GDM1 (cell line): ENCODE measurements around the gene FAM193A.
"Not testable (repeated sequence)": the region's sequence is repeated elsewhere in the genome, so short reads cannot be mapped to it uniquely, and the experiment has no call there.

Experiments used
- DNase-seq: peaks from one replicate; lab custom pipeline; 2025; lab: John Stamatoyannopoulos, UW

FAM193A gene

DNA sequence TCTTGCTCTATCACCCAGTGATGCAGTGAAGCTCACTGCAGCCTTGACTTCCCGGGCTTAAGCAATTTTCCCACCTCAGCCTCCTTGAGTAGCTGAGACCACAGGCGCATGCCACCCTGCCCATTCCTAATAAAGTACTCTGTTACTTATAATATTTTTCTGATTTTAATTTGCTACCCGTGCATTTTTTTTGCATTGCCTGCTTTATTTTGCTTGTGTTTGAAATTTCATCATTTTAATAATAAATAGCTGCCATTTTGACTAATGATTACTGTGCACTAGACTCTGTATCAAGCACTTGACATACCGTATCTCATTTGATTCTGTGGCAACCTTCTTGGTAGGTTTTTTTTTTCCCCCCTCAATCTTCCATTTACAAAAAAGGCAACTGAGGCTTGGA, 41.7 kb downstream of the FAM193A start:
- DNase-seq = no peak

DNA sequence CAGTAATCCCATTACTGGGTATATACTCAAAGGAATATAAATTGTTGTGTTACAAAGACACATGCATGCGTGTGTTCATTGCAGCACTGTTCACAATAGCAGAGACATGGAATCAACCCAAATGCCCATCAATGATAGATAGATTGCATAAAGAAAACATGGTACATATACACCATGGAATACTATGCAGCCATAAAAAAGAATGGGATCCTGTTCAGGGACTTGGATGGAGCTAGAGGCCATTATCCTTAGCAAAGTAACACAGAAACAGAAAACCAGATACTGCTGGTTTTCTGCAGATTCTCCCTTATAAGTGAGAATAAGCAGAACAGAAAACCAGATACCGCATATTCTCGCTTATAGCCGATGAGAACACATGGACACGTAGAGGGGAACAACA, 43.5 kb downstream of the FAM193A start:
- no peak for DNase-seq

DNA sequence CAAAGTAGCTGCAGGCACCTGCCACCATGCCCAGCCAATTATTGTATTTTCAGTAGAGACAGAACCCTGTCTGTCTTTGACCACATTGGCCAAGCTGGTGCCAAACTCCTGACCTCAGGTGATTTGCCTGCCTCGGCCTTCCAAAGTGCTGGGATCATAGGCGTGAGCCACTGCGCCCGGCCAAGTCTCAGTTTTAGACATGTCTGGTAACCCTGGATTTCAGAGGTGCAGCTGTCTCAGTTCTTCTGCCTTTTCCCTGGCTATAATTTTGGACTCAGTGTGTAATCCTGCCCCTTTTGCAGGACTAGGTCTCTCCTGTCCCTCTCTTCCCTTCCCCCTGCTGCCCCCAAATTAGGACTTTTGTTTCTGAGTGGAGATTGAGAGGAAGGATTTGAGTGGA, 46.6 kb downstream of the FAM193A start:
- no peak for DNase-seq

DNA sequence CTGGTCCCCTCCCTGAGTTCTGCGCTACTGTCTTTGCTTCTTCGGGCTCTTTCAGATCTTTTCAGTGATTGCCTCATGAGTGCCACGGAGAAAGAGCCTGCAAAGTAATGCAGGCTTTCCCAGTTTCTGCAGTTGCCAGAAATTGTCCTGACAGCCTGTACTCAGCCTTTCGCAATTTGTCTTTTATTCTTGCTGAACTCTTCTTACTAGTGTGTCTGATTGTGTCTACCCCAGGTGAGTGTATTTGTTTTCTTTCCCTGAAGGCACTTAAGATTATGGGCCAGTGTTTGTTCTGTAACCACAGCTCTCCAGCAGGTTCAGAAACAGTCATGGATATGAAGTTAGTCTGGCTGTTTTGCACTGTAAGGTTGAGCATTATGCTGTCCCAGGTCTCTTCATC, 47.1 kb downstream of the FAM193A start:
- no peak for DNase-seq

DNA sequence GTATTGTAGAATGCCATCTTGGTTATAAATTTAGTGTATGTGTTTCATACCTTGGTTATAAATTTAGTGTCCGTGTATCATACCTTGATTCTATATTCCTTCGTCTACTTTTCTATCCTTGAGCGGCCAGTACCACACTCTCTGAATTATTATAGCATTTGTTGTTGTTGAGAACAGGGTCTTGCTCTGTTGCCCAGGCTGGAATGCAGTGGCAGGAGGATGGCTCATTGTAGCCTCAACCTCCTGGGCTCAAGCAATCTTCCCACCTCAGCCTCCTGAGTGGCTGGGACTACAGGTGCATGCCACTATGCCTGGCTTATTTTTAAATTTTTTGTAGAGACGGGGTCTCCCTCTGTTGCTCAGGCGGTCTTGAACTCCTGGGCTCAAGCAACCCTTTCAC, 50.1 kb downstream of the FAM193A start:
- no peak for DNase-seq

DNA sequence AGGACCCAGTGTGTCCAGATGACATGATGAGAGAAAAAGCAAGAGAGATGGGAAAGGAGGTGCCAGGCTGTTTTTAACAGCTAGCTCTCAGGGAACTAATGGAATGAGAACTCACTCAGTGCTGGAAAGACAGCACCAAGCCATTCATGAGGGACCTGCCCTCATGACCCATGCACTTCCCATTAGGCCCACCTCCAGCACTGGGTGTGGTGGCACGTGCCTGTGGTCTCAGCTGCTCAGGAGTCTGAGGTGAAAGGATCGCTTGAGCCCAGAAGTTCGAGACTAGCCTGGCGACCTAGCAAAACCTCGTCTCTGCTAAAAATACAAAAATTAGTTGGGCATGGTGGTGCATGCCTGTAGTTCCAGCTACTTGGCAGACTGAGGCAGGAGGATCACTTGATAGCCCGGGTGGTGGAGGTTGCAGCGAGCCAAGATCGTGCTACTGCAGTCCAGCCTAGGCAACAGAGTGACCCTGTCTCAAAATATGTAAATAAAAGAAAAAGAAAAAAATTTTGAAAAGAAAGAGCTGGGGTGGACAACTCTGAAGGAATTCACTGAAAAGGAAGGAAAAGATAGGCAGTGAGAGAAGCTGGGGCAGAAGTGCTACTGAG, 50.9 kb downstream of the FAM193A start:
- no peak for DNase-seq

DNA sequence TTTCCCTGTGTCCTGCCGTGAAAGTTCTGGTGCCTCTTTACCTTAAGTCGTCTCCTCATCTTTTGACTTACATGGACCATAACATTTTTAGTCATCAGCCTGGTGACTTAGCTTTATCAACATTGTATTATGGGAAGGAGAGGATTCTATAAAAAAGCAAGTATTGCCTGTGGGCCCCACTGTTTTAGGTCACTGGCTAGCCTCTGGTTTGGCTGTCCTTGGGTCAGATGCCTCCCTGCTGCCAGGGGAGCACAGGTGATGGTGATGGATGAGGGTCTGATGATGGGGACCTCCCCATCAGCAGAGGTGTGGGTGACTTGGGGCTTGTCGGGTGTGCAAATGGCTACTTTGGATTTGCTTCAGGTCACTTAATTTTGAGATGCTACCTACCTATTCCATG, 51.8 kb downstream of the FAM193A start:
- no peak for DNase-seq

DNA sequence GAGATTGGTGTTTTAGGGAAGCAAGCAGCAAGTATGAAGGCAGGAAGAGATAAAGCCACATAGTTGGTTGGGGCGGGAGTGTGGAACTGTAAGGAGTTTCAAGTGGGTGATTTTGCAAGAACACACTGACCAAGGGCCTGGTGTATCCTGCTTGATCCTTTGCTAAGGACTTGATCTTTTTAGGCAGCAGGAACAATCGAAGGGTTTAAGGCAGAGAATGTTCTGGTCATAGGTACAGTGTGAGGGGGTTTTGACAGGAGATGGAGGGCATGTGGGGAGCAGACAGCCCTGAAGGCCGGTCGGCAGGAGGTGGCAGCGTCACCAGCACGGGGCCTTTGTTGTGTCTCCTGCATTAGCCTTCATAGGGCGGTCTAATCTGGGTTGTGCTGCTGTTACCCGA, 54.7 kb downstream of the FAM193A start:
- DNase-seq = peak; percentile 70

DNA sequence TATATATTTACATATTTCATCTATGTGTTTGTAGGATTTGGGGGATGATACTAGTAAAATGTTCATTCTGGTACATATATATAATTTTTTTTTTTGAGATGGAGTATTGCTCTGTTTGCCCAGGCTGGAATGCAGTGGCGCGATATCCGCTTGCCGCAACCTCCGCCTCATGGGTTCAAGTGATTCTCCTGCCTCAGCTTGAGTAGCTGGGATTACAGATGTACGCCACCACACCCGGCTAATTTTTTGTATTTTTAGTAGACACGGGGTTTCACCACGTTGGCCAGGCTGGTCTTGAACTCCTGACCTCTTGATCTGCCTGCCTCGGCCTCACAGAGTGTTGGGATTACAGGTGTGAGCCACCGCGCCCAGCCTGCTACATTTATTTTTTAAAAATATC, 55.6 kb downstream of the FAM193A start:
- not testable (repeated sequence) for DNase-seq

DNA sequence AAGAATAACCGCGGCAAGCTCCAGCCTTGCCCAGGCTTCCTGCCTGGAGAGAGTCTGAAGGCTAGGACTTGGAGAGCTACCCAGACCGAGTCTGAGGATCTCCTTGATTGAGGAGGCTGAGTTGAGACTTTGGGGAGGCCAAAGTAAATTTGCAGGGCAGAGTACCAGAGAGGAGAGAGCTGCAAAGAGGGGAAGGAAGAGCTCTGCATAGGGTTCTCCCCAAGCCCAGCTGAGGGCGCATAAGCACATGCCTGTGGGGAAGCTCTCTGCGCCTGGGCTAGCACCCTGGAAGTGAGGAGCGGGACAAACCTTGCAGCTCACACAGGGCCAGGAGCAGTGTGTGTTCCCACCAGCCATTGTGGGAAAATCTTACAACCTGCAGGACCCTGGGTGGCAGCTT, 56.1 kb downstream of the FAM193A start:
- no peak for DNase-seq

DNA sequence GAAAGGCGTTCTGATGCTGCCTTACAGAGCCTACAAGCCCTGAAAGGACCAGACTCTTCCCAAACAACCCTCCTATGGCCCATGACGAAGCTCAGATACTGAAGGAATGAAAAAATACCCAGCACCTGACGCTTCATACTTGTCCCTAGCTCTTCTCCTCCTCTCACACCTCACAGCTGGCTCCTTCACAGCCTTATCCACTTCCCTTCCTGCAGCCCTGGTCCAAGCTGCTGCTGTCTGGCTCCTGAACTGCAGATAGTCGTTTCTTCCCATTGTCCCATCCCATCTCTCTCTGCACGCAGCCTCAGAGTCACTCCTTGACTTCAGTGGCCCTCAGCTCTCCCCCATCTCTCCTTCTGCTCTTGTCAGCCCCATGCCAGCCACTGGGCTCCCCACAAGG, 56.6 kb downstream of the FAM193A start:
- no peak for DNase-seq

DNA sequence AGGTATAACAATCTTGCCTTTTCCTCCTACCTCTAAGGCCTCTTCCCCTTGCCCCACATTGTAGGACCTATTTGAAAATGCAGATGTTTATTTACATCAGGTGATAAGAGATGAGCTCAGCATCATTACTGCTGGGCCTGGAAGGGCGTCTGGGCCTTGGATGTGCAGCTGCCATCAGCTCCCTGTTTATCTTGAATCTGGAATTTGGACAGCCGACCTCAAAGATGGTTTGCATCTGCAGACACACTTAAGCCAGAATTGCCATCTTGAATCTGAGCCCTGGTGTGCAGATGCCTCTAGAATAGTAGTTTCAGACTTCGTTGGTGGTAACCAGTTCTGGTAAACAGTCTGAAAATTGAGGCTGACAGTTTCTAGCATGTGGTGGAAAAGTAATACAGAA, 59.0 kb downstream of the FAM193A start:
- no peak for DNase-seq

DNA sequence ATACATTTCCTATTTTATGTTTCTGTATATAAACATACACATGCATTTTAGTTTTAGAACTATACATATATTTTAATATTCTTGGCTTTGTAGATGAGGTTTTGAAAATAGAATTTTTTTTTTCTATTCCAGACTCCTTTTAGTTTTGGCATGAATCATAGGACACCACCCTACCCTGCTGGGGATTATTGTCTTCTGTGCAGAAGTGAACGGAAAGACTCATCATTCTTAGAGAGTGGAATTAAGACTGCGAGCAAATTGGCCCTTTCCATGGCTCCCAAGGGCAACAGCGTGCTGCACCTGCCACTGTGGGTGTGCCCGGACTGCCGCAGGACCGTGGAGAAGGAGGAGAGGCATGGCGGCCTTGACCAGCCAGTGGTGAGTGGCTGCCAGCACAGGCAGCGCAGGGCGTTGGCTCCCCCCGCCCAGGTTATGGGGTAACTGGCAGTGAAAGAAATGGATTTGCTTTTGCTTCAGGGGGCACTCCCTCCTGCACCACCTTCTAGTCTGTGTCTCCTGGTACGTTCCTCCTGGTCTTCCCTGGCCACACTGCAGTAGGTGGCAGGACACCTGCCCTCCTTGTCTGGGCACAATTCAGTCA, 59.6 kb downstream of the FAM193A start:
- no peak for DNase-seq

DNA sequence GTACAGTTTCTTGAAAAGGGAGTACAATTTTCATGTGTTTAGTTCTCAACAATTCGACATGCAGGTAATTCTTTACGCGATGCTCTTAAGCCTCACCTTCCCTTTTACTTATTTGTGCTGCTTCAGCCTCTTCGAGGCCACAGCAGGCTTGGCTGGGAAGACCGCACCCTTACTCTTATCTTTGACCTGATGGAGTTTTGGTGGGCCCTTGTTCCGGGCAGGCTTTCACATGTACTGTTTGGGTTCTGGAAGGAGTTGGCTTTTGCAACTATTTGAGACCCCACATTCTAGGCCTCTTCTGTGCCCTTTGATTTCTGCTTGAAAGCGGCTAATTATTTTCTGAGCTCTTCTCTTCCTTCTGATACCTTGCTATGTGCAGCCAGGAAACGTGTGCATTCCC, 60.2 kb downstream of the FAM193A start:
- DNase-seq = no peak

DNA sequence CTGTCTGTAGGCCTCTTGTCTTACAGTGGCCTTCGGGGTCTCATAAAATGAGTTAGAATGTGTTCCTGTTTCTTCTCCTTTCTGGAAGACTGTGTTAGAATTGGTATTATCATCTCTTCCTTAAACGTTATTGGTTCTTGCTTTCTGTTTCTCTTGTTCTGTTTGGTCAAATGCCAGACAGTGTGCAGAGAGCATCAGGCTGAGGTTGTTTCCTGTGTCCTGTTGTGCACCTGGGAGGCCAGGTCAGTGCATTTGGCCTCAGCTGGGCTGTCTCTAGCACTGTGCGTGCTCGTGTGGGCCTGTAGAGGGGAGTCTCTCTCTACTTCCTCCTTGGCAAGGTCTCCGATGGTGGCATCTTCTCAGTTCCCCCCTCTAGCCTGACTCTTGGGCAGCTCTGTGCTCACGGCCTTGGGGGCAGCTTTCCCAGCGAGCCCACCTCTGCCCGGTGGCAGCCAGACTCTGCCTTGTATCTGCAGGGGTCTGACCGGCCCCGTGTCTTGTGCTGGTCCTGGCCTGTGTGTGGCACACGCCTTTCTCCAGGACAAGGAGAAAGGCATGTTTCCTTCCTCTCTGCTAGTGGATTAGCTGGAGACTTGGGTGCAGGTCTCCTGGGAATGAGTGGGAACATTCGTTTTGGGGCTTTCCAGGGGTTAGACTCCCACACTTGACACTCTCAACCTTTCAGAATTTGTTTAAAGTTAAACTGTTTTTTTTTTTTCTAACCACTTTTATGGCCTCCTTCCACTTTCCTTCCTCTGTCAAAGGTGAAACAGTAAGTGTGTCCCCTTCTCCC, 62.3 kb downstream of the FAM193A start:
- DNase-seq = peak; percentile 36

DNA sequence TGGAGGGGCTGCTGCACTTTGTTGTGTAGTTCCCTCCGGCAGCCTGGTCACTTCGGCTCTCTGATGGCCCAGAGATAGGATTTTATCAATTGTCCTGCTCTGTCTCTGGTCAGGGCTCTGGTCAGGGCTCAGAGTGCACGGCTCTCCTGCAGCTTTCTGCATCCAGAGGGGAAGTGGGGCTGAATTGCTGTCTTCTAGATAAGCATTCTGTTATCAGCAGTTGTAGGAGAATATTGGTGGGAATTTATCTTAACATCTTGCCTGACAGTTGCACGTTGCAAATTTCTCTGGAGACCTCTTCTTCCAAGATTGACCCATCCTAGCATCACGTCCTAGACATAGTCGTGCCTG, 62.8 kb downstream of the FAM193A start:
- DNase-seq = no peak

DNA sequence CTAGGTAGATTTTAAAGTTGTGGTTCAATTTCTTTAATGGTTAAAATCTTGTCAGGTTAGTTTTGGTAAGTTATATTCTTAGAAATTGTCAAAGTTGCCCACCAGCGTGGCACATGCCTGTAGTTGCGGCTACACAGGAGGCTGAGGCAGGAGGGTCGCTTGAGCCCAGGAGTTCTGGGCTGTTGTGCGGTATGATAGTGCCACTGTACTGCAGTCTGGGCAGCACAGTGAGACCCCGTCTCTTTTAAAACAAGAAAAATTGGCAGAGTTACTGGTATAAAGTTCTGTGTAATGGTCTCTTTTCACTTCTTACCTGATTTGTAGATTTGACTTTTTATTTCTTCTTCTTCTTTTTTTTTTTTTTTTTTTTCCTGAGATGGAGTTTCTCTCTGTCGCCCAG, 64.4 kb downstream of the FAM193A start:
- DNase-seq = no peak

DNA sequence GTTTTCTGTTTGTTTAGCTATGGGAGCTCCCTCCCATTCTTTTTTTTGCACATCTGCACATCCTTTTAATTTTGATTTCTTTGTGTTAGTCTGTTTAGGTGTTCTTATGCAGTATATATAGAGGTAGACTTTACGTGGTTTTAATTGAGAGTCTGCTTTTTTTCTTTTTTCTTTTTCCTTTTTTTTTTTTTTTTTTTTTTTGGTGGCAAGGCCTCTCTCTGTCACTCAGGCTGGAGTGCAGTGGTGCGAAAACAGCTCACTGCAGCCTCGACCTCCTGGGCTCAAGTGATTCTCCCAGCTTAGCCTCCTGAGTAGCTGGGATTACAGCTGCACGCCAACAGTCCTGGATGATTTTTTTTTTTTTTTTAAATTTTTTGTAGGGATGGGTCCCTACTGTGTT, 68.2 kb downstream of the FAM193A start:
- no peak for DNase-seq

DNA sequence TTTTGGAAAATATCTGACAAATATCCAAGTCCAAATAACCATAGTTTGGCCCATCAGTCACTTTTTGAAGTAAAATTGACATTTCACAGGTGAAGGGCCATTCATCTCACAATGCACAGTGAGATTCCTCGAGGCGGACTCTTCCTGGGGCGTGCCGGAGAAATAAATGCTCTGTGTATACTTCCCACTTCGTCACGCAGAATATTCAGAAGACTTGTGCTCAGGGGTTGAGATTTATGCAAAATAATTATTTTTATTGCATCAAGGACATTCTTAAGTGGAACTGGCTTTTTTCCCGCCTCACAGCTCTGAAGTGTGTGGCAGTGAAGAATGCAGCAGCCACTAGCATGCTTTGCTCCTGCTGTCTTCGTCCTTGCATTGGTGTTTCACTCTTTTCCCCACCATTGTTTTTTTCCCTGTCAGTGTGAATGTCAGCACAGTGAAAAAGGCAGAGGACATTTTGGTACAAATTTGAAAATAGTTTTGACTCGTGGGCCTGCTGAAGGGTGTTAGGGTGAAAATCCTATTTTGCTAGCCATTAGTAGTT, 70.6 kb downstream of the FAM193A start:
- no peak for DNase-seq

DNA sequence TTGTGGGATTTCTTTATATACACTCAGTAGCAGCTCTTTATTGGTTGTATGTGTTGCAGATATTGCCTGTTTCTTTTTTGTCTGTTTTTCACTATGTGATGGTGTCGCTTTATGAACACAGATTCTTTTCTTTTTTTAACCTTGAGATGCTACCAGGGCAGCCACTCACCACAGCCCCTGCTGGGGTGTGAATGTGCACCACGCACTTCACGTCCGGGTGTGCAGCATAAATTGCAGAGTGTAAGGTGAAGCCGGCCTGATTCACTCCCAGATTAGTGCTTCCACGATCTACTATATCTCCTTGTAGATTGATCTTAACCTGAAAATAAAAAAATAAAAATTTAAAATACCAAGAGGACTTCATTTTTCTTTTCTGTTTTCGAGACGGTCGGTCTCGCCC, 71.4 kb downstream of the FAM193A start:
- DNase-seq = no peak

DNA sequence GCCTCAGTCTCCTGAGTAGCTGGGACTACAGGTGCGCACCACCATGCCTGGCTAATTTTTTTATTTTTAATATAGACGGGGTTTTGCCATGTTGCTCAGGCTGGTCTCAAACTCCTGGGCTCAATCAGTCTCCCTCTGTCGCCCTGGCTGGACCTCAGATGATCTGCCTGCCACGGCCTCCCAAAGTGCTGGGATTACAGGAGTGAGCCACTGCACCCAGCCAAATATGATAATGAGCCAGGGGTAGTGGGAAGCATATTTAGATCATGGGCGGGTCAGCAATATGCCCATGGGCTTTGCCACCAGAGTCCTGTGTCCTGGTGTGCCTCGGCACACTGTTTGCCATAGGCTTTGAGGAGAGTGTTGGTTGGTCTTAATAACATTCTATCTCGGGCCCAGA, 71.8 kb downstream of the FAM193A start:
- no peak for DNase-seq

DNA sequence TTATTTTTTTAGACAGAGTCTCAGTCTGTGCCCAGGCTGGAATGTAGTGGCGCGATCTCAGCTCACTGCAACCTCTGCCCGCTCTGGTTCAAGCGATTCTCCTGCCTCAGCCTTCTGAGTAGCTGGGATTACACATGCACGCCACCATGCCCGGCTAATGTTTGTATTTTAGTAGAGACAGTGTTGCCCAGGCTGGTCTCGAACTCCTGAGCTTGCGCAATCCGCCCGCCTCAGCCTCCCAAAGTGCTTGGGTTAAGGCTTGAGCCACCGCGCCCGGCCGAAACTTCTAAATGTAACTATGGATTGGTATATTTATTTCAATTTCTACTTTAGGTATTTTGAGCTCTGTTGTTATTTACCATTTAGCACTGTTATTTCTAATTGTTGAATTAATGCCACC, 79.4 kb downstream of the FAM193A start:
- no peak for DNase-seq

DNA sequence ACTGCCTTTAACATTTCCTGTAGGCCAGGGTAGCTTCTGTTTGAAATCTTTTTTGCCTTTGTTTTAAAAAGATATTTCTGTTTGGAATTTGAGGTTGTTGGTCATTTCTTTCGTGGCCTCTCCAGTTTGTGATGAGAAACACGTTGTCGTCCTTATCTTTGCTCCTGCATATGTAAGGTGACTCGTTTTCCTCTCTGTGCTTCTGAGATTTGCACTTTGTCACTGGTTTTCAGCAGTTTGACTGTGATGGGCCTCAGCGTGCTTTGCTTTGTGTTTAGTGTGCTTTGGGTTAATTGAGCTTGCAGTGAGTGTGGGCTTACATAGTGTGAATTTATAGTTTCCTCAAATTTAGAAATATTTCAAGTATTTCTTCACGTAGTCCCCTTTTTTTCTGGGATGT, 81.5 kb downstream of the FAM193A start:
- no peak for DNase-seq
